ENCODE results near the gene PDE7B.

The PDE7B gene

GRCh38 chr6:136230219-136230853, 378.8 kb downstream of the PDE7B start (continued):
- TF ChIP-seq TSHZ1 (tag by site-specific recombination; IDR thresholded peaks at IDR 0.05; ENCODE audit: borderline replicate concordance) (peak; percentile 22; the same call in 1 of the 2 replicates), KLF8 (tag by site-specific recombination; IDR thresholded peaks at IDR 0.05) (peak; percentile 66; the same call in 1 of the 2 replicates), ZNF792 (tag by site-specific recombination; IDR thresholded peaks at IDR 0.05) (no peak), ZNF324 (tag by site-specific recombination; IDR thresholded peaks at IDR 0.05) (no peak), ZFP3 (tag by site-specific recombination; IDR thresholded peaks at IDR 0.05; ENCODE audit: low read depth) (peak; percentile 36; the same call in 1 of the 2 replicates), PRDM10 (tag by site-specific recombination; IDR thresholded peaks at IDR 0.05) (peak; percentile 7; the same call in 1 of the 2 replicates), ZBTB8A (tag by site-specific recombination; IDR thresholded peaks at IDR 0.05) (no peak), KLF17 (tag by site-specific recombination; IDR thresholded peaks at IDR 0.05) (peak; percentile 58; the same call in 1 of the 2 replicates), ZNF248 (tag by site-specific recombination; IDR thresholded peaks at IDR 0.05) (no peak), ZNF366 (tag by site-specific recombination; conservative IDR thresholded peaks at IDR 0.05) (peak; percentile 63), ZNF704 (tag by site-specific recombination; IDR thresholded peaks at IDR 0.05) (no peak), SP2 (tag by site-specific recombination; IDR thresholded peaks at IDR 0.05) (peak; percentile 16), CTCF (tag by site-specific recombination; IDR thresholded peaks at IDR 0.05) (no peak), ZBTB44 (tag by site-specific recombination; IDR thresholded peaks at IDR 0.05) (no peak), SP7 (tag by site-specific recombination; IDR thresholded peaks at IDR 0.05) (peak; percentile 58), ZNF423 (tag by site-specific recombination; IDR thresholded peaks at IDR 0.05) (no peak), ZSCAN30 (tag by site-specific recombination; IDR thresholded peaks at IDR 0.05) (no peak), ZNF555 (tag by site-specific recombination; conservative IDR thresholded peaks at IDR 0.05) (no peak), GFI1B (tag by site-specific recombination; IDR thresholded peaks at IDR 0.05) (no peak), ZNF544 (tag by site-specific recombination; IDR thresholded peaks at IDR 0.05) (no peak)

Data from HEK293 (cell line).